AG04449 (cell line): Measurements from ENCODE around the gene SCTR.
A peak's percentile ranks its signal among the peaks of the same experiment; 100 is the strongest.

Experiments used
- CTCF ChIA-PET: fragments of 350-600 bp; formaldehyde crosslinking; extraction: SDS; loops from one replicate; lab custom pipeline; 2021; ENCODE audit warnings: antibody characterized with exemption; lab: Yijun Ruan, JAX
- POLR2A ChIA-PET: fragments of 400-600, 350-600 bp; formaldehyde crosslinking; extraction: SDS; loops from one replicate; lab custom pipeline; 2020; ENCODE audit warnings: antibody characterized with exemption, inconsistent platforms; lab: Yijun Ruan, JAX
- DNase-seq: peaks from one replicate; pipeline ENCODE4 v3.0.0-alpha.2; 2010; ENCODE audit warnings: low read depth, low spot score
- H3K4me3 ChIP-seq: 2 replicates; pipeline ENCODE4 v1.5.1; 2011; ENCODE audit warnings: low read depth, mild to moderate bottlenecking, control low read depth, low read length
- TF ChIP-seq, protein P1 (sequence below): IDR thresholded peaks from one replicate; pipeline ENCODE4 v1.5.1; 2011; ENCODE audit warnings: mild to moderate bottlenecking, moderate library complexity, low read length, control low read depth, inconsistent platforms; ENCODE audit not compliant: insufficient read depth; ENCODE audit errors: missing control alignments

The SCTR gene

DNA sequence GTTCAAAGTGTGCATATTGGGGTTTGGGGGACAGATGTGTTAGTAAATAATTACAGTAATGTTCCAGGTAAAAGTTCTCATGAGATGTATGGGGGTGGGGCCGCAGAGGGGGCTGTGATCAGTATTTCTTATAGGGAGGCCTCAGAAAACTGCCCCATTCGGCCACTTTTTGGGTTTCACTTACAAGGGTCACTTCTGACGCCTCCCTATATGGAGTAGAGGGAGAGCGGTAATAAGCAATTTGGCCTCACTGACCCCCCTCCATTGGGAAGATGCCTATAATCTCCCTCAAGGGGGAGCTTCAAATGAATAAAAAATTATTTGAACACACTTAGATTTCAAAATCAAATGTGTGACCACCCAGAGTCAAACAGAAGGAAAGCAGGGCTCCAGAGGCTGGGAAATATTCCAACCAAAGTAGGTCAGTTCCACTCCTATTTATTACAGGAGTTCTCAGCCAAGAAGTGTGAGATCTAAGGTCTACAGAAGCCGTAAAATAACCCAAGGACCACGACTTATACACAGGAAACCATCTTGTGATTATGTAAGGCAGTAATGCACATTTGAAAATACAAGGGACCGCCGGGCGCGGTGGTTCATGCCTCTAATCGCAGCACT lies 2.7 kb downstream of the SCTR start:
- ChIA-PET POLR2A (no interaction called here), CTCF (no interaction called here)
- TF ChIP-seq, protein P1, sequence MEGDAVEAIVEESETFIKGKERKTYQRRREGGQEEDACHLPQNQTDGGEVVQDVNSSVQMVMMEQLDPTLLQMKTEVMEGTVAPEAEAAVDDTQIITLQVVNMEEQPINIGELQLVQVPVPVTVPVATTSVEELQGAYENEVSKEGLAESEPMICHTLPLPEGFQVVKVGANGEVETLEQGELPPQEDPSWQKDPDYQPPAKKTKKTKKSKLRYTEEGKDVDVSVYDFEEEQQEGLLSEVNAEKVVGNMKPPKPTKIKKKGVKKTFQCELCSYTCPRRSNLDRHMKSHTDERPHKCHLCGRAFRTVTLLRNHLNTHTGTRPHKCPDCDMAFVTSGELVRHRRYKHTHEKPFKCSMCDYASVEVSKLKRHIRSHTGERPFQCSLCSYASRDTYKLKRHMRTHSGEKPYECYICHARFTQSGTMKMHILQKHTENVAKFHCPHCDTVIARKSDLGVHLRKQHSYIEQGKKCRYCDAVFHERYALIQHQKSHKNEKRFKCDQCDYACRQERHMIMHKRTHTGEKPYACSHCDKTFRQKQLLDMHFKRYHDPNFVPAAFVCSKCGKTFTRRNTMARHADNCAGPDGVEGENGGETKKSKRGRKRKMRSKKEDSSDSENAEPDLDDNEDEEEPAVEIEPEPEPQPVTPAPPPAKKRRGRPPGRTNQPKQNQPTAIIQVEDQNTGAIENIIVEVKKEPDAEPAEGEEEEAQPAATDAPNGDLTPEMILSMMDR, result no peak
- no peak overlapping the region for H3K4me3 ChIP-seq
- no peak for DNase-seq

DNA sequence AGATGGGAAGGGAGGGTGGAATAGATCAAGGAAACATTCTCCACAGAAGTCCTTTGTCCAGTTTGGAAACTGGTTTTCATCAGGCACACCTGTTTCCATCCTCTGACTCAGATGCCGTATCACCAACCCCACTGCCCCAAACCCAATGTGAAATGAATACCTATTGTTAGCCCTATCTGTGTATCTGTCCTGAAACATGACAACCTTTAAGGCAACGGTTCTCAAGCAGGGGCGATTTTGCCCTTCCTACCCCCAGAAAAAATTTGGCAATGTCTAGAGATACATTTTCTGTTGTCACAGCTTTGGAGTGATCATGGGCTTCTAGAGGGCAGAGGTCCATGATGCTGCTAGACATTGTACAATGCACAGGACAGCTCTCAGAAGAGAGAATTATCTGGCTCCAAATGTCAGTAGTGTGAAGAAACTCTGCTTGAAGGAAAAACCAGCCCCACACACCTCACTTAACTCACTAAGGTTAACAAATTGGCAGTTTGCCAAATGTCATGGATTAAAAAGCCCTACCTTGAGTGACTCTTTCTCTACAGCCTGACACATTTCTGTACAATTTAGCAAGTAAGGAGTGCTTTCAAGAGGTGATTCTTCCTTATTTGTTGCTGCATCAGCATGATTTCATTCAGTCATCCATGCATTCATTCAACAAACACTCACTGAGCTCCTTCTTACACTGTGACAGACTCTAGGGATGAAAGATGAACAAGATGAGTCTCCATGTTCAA lies 3.4 kb downstream of the SCTR start:
- no peak overlapping the region for H3K4me3 ChIP-seq
- ChIA-PET CTCF (no interaction called here), POLR2A (no interaction called here)
- TF ChIP-seq, protein P1, result no peak
- no peak for DNase-seq

DNA sequence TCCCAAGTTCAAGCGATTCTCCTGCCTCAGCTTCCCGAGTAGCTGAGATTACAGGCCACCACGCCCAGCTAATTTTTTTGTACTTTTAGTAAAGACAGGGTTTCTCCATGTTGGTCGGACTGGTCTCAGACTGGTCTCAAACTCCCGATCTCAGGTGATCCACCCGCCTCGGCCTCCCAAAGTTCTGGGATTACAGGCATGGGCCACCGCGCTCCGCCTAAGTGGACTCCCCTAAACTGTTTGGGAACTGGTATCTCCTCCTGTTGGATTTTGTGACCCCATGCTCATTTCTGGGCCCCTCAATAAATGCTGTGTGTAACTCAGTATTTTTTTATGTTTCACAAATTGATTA lies 5.2 kb downstream of the SCTR start:
- TF ChIP-seq, protein P1, result no peak
- CTCF ChIA-PET, result interaction anchor here (1.5 kb wide), 1 partner anchor 134 kb away, joined by 3 read pairs; no protein-coding TSS in a partner anchor
- POLR2A ChIA-PET, result no interaction called here
- DNase-seq, result no peak
- no peak overlapping the region for H3K4me3 ChIP-seq

DNA sequence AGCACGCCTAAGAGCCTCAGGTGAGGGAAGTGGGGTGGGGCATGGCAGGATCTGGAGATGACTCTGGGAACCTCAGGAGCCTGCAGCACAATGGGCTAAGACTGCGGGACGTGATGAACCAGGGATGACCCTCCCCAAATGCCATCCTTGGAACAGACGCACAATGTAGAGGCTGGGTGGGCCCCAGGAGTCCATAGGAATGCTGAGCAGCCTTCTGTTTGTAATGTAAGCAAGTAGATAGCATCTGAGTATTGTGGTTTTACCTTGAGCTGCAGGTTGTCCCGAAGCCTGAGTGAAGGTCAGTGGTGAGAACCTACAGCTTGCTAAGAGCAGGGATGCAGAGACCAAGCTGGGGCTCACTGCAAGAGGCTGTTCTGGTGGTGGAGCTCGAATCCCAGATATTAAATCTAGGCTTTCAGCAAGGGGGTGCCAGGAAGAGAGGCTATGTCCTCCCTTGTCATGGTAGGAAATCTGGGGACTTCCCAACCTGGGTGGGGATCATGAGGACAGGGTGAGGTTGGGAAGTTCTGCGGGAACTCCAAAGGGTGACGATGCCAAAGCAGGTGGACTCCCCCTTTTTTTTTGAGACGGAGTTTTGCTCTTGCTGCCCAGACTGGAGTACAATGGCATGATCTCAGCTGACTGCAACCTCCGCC lies 5.8 kb downstream of the SCTR start:
- ChIA-PET POLR2A (no interaction called here), CTCF (interaction anchor here (1.3 to 1.5 kb wide), 2 partner anchors 12 to 134 kb away, joined by 3 to 6 read pairs; no protein-coding TSS in a partner anchor)
- TF ChIP-seq, protein P1, result no peak
- no peak overlapping the region for H3K4me3 ChIP-seq
- DNase-seq, result no peak

DNA sequence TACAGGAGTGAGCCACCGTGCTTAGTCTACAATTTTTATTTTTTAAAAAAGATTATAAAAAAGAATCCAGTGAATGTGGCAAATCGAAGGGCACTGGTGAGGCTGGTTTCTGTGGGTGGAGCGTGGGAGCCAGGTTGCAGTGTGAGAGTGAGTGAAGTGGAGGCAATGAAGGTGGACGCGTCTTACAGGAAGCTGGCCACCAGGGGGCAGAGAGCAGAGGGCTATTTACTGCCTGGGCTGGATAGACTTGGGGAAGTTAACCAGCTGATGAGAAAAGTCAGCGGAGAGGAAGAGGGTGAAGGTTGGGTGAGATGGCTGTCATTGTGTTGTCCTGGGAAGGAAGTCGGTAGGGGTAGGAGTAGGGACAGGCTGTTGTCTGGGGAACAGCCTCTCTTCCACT lies 6.8 kb downstream of the SCTR start:
- TF ChIP-seq, protein P1, result peak; percentile 72
- H3K4me3 ChIP-seq, result no peak overlapping the region

DNA sequence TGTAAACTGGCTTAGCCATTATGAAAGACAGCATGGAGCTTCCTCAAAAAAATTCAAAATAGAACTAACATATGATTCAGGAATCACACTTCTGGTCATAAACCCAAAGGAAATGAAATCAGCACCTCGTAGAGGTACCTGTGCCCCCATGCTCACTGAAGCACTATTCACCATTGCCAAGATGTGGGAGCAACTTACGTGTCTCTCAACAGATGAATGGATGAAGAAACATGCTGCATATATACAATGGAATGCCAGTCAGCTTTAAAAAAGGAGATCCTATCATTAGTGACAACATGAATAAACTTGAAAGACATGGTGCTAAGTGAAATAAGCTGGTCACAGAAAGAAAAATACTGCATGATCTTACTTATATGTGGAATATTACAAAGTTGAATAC lies 8.2 kb downstream of the SCTR start:
- no peak for DNase-seq
- TF ChIP-seq, protein P1, result no peak
- H3K4me3 ChIP-seq, result no peak overlapping the region
- CTCF ChIA-PET, result interaction anchor here (1.2 to 1.5 kb wide), 3 partner anchors 14 to 659 kb away, joined by 3 to 4 read pairs (median 3); no protein-coding TSS in a partner anchor
- POLR2A ChIA-PET, result no interaction called here

More for the DNA sequence above, 6.8 kb downstream of the SCTR start:
- ChIA-PET CTCF (interaction anchor here (1.0 to 1.5 kb wide), 6 partner anchors 11 to 1163 kb away, joined by 3 to 6 read pairs (median 4); no protein-coding TSS in a partner anchor), POLR2A (no interaction called here)
- DNase-seq, result no peak
